DOHH2 (cell line): ENCODE measurements around the gene GPR142.

Experiments used
- EZH2phosphoT487 ChIP-seq: fragments of 200-600 bp; sonication (generic); IDR thresholded peaks from 2 replicates; pipeline ENCODE4 v1.6.1; 2017; ENCODE audit warnings: borderline replicate concordance, mild to moderate bottlenecking, antibody characterized with exemption, low read length, moderate library complexity, mixed read lengths
- TF ChIP-seq, protein P1 (sequence below): fragments of 200-600 bp; sonication (generic); IDR thresholded peaks from one replicate; pipeline ENCODE4 v1.5.1; 2014; ENCODE audit warnings: antibody characterized with exemption, mild to moderate bottlenecking, low read depth, low read length; ENCODE audit not compliant: poor library complexity, severe bottlenecking

DNA sequence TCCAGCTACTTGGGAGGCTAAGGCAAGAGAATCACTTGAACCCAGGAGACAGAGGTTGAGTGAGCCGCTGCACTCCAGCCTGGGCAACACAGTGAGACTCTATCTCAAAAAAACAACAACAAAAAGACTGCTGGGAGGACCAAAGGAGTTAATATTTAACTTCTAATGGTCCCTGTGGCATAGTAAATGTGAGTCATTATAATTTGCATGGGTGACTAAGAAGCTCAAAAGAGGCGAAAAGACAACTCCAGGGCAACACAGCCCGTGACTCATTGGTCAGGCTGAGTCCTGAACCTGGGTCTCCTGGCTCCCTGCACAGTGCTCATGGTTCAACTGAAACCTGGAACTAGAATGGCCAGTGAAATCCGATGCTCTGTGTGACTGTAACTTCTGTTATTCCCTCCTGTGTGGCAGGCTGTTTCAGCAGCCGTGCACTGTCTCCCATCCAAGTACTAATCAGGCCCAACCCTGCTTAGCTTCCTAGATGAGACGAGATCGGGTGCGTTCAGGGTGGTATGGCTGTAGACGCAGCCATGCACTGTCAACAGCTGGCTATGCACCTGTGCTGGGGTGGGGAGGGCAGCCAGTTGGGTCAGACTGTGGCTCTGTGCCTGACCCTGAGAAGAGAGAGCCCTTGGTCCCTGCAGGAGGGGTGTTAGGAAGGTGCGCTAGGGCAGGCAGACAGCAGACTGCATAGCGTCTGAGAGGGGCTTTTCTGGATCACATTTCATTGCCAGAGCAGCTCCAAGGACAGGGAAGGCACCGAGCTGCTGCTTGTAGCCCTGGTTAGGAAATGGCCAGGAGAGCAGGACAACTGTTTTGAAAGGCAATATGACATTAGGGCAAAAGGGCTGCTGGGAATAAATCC, 50.1 kb downstream of the GPR142 start:
- TF ChIP-seq, protein P1, sequence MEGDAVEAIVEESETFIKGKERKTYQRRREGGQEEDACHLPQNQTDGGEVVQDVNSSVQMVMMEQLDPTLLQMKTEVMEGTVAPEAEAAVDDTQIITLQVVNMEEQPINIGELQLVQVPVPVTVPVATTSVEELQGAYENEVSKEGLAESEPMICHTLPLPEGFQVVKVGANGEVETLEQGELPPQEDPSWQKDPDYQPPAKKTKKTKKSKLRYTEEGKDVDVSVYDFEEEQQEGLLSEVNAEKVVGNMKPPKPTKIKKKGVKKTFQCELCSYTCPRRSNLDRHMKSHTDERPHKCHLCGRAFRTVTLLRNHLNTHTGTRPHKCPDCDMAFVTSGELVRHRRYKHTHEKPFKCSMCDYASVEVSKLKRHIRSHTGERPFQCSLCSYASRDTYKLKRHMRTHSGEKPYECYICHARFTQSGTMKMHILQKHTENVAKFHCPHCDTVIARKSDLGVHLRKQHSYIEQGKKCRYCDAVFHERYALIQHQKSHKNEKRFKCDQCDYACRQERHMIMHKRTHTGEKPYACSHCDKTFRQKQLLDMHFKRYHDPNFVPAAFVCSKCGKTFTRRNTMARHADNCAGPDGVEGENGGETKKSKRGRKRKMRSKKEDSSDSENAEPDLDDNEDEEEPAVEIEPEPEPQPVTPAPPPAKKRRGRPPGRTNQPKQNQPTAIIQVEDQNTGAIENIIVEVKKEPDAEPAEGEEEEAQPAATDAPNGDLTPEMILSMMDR, result no peak
- TF ChIP-seq EZH2phosphoT487, result no peak
